ENCODE results near the gene CACNA2D1.
"Not testable (repeated sequence)": the region's sequence is repeated elsewhere in the genome, so short reads cannot be mapped to it uniquely, and the experiment has no call there.

CACNA2D1 gene

GRCh38 chr7:82389876-82390275 lies 53.7 kb downstream of the CACNA2D1 start:
- DNase-seq, result no peak

DNA sequence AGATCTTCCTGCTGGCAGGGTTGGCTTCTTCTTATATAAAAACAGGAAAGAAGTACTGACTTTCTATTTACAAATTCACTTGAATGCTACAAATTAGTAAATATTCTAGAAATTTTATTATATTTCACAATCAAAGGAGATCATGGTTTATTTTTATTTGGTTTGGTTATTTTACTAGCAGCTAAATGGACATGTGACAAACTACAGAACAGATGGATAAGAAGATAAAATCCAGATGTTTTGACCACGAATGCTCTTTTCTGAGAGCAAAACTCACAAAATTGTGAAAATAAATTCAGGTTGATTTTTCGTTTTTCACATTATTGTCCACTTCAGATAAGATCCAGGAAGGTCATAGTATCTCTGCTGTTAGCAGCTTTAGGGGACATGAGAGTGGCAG lies 55.4 kb downstream of the CACNA2D1 start:
- no peak for DNase-seq

DNA sequence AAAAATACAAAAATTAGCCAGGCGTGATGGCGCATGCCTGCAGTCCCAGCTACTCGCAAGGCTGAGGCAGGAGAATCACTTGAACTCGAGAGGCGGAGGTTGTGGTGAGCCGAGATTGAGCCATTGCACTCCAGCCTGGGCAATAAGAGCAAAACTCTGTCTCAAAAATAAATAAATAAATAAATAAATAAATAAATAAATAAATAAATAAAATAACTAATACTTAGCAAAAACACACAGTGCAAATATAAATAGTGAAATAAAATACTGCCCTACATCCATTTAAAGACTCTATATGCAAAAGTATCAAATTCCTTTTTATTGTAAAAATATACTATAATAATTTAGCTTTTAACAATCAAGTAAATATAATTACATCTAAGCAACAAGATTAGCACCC lies 57.0 kb downstream of the CACNA2D1 start:
- DNase-seq, result not testable (repeated sequence)

GRCh38 chr7:82384779-82385178 lies 58.8 kb downstream of the CACNA2D1 start:
- DNase-seq, result no peak

- DNase-seq, result no peak
These were observed 59.5 kb downstream of the CACNA2D1 start for GRCh38 chr7:82384051-82384464.

DNA sequence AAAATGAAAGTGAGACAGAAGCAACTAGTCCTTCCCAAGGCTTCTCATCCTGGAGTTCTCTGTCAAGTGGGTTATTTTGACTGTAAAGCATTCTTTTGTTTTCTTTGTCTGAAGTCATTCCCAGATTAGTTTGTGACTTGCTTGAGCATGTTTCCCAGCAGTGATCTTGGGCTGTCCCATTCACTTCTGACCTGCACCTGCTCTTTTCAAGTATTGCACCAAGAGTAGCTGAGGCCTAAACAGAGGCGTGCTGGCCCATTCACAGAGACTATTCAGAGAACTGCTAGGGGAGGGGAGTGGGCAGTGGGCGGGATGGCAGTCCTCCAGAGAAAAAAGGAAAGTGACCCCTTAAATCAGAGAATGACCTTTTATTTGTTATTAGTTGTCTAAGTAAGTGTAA lies 61.3 kb downstream of the CACNA2D1 start:
- no peak for DNase-seq

GRCh38 chr7:82376739-82377138 lies 66.8 kb downstream of the CACNA2D1 start:
- DNase-seq, result no peak

- no peak for DNase-seq
These were observed 67.9 kb downstream of the CACNA2D1 start for GRCh38 chr7:82375713-82376112.

DNA sequence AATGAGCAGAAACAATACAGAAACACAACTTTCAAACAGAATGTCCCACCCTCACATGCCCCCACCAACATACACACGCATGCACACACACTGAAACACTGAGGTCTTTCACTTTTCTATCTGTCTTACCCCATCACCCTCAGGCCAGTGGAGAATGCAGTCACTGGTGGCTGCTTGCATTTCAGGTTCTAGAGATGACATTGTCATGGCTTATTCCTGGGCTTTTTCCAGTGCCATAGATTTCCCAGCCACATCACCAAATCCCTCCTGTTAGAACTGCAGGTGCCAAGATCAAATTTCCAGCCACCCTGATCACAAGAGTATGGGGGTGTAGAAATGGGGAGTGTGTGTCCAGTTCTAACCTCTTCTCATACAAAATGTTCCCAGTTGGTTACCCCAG lies 68.4 kb downstream of the CACNA2D1 start:
- no peak for DNase-seq

- no peak for DNase-seq
These were observed 69.5 kb downstream of the CACNA2D1 start for GRCh38 chr7:82373926-82374635.

GRCh38 chr7:82364671-82365070 lies 78.9 kb downstream of the CACNA2D1 start:
- DNase-seq, result no peak

DNA sequence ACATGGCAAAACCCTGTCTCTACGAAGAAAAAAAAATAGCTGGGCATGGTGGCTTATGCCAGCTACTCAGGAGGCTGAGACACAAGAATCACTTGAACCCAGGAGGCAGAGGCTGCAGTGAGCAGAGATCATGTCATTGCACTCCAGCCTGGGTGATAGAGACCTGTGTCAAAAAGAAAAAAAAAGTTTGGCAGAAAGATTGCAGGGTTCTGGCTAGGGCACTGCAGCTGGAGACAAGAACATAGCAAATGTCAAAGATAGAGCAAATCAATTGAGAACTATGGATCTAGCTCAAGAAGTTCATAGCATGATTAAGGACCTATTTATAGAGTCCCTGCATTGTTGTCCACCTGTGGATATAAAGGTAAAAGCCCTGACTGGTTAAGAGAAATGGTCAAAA lies 79.5 kb downstream of the CACNA2D1 start:
- DNase-seq, result no peak

GRCh38 chr7:82362129-82362706 lies 81.4 kb downstream of the CACNA2D1 start:
- DNase-seq, result no peak

- DNase-seq, result no peak
These were observed 82.8 kb downstream of the CACNA2D1 start for GRCh38 chr7:82360591-82361368.

DNA sequence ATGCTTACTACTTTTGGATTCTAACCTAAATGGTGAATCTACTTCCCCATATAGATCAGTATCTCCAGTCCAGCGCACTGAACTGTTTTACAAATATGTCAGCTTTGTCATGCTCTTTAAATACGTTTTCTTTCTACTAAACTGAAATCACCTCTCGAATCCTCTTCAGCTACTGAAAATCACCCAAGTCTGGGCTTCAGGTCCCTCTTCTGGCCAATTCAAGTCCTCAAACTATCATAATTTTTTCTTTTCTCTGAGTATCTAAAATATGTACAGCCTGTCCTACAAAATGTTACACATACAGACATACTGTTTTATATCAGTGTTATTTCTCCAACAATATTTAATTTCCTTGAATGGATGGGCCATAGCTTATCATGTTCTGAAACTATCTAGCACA lies 84.2 kb downstream of the CACNA2D1 start:
- DNase-seq, result no peak

DNA sequence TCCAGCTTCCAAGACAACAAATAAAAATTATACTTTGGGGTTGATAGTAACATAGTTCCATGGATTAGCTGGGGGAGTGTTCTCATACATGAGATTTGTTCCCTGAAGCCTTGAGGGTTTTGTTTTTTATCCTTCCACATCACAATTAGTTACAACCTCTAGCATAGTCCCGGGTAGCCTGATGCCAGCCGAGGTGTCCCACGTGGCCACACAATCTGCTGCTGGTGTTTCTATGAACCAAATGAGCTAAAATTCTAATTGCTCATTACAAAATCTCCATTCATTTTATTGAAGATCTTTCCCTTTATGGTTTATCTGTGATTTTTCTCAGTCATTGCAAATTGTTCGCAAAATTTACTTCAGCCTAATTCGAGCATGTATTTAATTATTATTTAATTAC lies 84.7 kb downstream of the CACNA2D1 start:
- no peak for DNase-seq

- DNase-seq, result no peak
These were observed 85.5 kb downstream of the CACNA2D1 start for GRCh38 chr7:82358009-82358578.

DNA sequence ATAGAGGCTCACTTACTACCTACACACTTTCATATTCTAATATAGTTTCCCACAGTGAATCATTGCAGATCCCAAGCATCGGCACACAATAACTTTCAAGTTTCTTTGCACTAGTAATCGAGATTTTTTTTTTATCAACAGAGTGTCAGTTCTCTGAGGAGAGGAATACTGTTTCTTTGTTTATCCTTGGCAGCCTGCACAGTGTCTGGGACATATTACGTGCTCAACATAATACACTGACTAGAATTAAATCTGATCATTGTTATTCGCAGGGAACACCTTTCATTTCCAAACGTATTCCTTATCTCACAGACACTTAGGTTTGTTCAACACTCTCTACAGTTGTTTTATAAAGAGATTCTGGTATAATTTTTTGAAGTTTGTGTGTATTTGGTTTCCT lies 95.3 kb downstream of the CACNA2D1 start:
- DNase-seq, result no peak

- no peak for DNase-seq
These were observed 95.8 kb downstream of the CACNA2D1 start for GRCh38 chr7:82347808-82348207.

DNA sequence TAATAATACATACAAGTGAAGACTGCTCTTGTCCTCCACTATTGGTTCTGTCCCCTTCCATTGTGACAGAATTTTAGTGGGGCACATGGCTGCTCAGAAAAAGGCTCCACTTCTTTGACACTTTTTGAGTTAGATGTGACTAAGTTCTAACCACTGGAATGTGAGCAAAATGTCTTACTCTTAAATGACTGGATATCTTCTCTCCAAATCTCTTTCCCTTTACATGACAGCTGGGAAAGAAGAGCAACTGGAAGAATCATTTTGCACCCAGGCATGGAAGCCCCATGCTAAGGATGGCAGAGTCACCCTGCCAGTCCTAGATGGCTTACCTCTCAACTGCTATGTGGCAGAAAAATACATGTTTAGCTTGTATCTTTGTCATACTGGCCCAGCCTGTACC lies 97.7 kb downstream of the CACNA2D1 start:
- DNase-seq, result no peak

DNA sequence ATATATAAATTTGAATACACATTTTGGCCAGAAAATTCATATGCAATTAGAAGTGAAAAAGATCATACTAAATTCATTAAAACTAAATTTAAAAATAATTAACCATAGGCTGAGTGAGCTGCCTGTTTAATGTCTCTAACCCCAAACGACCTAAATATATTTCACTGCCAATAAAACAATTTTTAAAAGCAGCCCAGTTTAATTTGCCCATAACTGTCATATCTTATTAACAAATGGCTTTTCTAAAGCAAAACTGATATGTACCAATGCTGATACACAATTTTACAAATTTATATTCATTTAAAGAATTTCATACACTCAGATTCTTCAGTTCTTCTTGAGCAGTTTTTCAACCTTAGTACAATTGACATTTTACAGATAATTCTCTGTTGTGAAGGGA lies 99.9 kb downstream of the CACNA2D1 start:
- no peak for DNase-seq

- no peak for DNase-seq
These were observed 103.6 kb downstream of the CACNA2D1 start for GRCh38 chr7:82339958-82340357.

GRCh38 chr7:82335927-82336326 lies 107.7 kb downstream of the CACNA2D1 start:
- DNase-seq, result no peak

GRCh38 chr7:82335001-82335400 lies 108.6 kb downstream of the CACNA2D1 start:
- no peak for DNase-seq

Data from KG1 (cell line).